ENCODE measurements around the gene IGF2. TPM values are rescaled to one million over a fixed set of nuclear protein-coding genes. Genes with fewer than 3 reads are reported as not detected.
"Not testable (repeated sequence)": the region's sequence is repeated elsewhere in the genome, so short reads cannot be mapped to it uniquely, and the experiment has no call there.

The IGF2 gene
- total RNA-seq, 5 donors from 2014 or later (not counting 1 experiment from before 2014, with no cell fraction given), result 0.30 to 0.98 (median 0.60) TPM; not detected in 1

GRCh38 chr11:2129308-2129698 is 9.9 kb downstream of the IGF2 start:
- POLR2A ChIA-PET, result no interaction called here
- H3K27me3 Mint-ChIP-seq, result peaks cover 20 to 28% of the 10 kb centered on the region in 2 donors
- Histone ChIP-seq H3K27me3 (replicated peaks in 1 of 2; ENCODE audit: control insufficient read depth in 2 of 2, extremely low read depth in 1 of 2, insufficient read depth in 2 of 2, low read length in 1 of 2) (peaks cover 0 to 32% of the 10 kb centered on the region in 2 experiments), H3K4me3 (ENCODE audit: control insufficient read depth in 1 of 2, extremely low read depth in 1 of 2, low read length in 1 of 2) (no peak overlapping the region), H3K9me3 (no peaks in the 10 kb centered on the region), H3K27ac (ENCODE audit: low read length) (no peak overlapping the region), H3K4me1 (ENCODE audit: control insufficient read depth in 1 of 2, extremely low read depth in 1 of 2, insufficient read depth in 2 of 2, low read length in 2 of 2) (no peaks in the 10 kb centered on the region), H3K36me3 (ENCODE audit: control insufficient read depth in 2 of 2, extremely low read depth in 1 of 2, insufficient read depth in 1 of 2, low read length in 1 of 2) (no peaks in the 10 kb centered on the region)
- H3K4me3 Mint-ChIP-seq, result no peak overlapping the region
- WGBS (ENCODE audit: insufficient coverage), result 85% methylated on average over 15 of the region's 17 CpGs
- no peaks in the 10 kb centered on the region for H3K36me3 Mint-ChIP-seq
- ATAC-seq (replicated peaks in 1 of 4) (no peak), DNase-seq (no peak)
- peaks cover 0 to 6% (median 1%) of the 10 kb centered on the region in 3 donors for H3K4me1 Mint-ChIP-seq
- CTCF ChIA-PET, result no interaction called here
- H3K9me3 Mint-ChIP-seq, result no peaks in the 10 kb centered on the region
- H3K27ac Mint-ChIP-seq, result no peak overlapping the region

DNA sequence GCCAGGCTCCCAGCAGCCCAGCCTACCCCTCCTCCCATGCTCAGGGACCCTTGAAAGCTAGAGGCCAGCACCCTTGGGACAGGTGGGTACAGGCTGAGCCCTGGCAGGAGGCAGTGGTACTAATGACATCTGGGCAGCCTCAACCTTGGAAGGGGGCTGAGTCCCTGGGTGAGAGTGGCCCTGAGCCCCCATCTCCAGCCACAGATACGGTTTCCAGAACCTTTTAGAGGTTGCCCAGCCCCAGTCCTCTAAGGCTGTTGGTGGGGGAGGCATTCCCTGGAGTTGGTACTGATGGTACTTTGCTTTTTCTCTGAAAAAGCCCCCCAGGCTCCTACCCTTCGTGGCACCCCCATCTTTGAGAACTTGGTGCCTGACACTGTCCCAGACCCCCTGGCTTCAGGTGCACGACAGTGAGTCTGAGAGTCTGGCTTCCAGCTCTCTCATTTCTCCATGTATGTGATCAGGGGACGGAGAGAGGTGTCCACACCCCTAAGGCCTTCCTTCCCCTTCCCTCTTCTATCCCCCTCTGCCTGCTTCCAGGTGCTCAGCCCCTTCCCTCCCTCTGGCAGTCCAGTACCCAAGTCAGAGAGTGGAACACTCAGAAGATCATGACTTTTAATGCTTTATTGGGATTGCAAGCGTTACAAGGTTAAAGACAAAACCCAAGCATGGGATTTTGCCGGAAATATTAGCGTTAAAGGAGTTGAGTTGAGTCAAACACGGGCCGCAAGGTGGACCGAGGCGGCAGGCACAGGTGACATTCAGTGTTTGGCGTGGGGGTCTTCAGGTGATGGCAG is 10.5 kb downstream of the IGF2 start:
- Mint-ChIP-seq H3K9me3 (no peaks in the 10 kb centered on the region), H3K4me3 (no peak overlapping the region), H3K36me3 (no peaks in the 10 kb centered on the region), H3K27ac (no peak overlapping the region), H3K27me3 (peaks cover 20 to 26% of the 10 kb centered on the region in 2 donors), H3K4me1 (peaks cover 0 to 6% (median 1%) of the 10 kb centered on the region in 3 donors)
- Histone ChIP-seq H3K4me3 (ENCODE audit: control insufficient read depth in 1 of 2, extremely low read depth in 1 of 2, low read length in 1 of 2) (no peak overlapping the region), H3K9me3 (no peaks in the 10 kb centered on the region), H3K36me3 (ENCODE audit: control insufficient read depth in 2 of 2, extremely low read depth in 1 of 2, insufficient read depth in 1 of 2, low read length in 1 of 2) (no peaks in the 10 kb centered on the region), H3K27ac (ENCODE audit: low read length) (no peak overlapping the region), H3K27me3 (replicated peaks in 1 of 2; ENCODE audit: control insufficient read depth in 2 of 2, extremely low read depth in 1 of 2, insufficient read depth in 2 of 2, low read length in 1 of 2) (peaks cover 0 to 28% of the 10 kb centered on the region in 2 experiments), H3K4me1 (ENCODE audit: control insufficient read depth in 1 of 2, extremely low read depth in 1 of 2, insufficient read depth in 2 of 2, low read length in 2 of 2) (no peaks in the 10 kb centered on the region)
- DNase-seq (no peak), ATAC-seq (replicated peaks in 1 of 4) (no peak)
- ChIA-PET POLR2A (no interaction called here), CTCF (no interaction called here)
- 77% methylated on average over 10 of the region's 12 CpGs for WGBS (ENCODE audit: insufficient coverage)

DNA sequence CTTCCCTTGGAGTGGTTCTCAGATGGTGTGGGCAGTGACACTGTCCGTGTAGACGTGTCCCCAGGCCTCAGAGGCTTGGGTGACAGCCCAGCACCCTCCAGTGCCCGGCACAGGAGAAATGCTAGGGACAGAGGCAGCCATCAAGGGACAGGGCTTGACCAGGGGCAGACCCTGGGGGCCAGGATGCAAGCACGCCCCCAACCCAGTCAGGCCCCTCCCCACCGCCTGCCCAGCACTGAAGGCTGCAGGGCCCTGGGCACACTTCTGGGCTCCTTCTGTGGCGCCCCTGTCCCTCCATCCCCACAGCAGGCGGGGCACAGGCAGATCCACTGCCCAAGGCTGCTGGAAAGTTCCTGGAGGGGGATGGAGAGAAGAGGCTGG is 11.1 kb downstream of the IGF2 start:
- no peaks in the 10 kb centered on the region for H3K9me3 Mint-ChIP-seq
- H3K27ac Mint-ChIP-seq, result no peak overlapping the region
- H3K27me3 Mint-ChIP-seq, result peaks cover 20 to 23% of the 10 kb centered on the region in 2 donors
- no peaks in the 10 kb centered on the region for H3K36me3 ChIP-seq (ENCODE audit: control insufficient read depth in 2 of 2, extremely low read depth in 1 of 2, insufficient read depth in 1 of 2, low read length in 1 of 2)
- no peak for DNase-seq
- H3K4me3 ChIP-seq (ENCODE audit: control insufficient read depth in 1 of 2, extremely low read depth in 1 of 2, low read length in 1 of 2), result no peak overlapping the region
- ATAC-seq (replicated peaks in 1 of 4), result no peak
- H3K4me1 Mint-ChIP-seq, result peaks cover 0 to 6% (median under 1%) of the 10 kb centered on the region in 3 donors
- H3K9me3 ChIP-seq, result no peaks in the 10 kb centered on the region
- peaks cover 0 to 28% of the 10 kb centered on the region in 2 experiments for H3K27me3 ChIP-seq (replicated peaks in 1 of 2; ENCODE audit: control insufficient read depth in 2 of 2, extremely low read depth in 1 of 2, insufficient read depth in 2 of 2, low read length in 1 of 2)
- H3K4me3 Mint-ChIP-seq, result no peak overlapping the region
- POLR2A ChIA-PET, result no interaction called here
- no peaks in the 10 kb centered on the region for H3K4me1 ChIP-seq (ENCODE audit: control insufficient read depth in 1 of 2, extremely low read depth in 1 of 2, insufficient read depth in 2 of 2, low read length in 2 of 2)
- H3K36me3 Mint-ChIP-seq, result no peaks in the 10 kb centered on the region
- CTCF ChIA-PET, result no interaction called here
- WGBS (ENCODE audit: insufficient coverage), result 67% methylated on average over 4 of the region's 7 CpGs
- H3K27ac ChIP-seq (ENCODE audit: low read length), result no peak overlapping the region

DNA sequence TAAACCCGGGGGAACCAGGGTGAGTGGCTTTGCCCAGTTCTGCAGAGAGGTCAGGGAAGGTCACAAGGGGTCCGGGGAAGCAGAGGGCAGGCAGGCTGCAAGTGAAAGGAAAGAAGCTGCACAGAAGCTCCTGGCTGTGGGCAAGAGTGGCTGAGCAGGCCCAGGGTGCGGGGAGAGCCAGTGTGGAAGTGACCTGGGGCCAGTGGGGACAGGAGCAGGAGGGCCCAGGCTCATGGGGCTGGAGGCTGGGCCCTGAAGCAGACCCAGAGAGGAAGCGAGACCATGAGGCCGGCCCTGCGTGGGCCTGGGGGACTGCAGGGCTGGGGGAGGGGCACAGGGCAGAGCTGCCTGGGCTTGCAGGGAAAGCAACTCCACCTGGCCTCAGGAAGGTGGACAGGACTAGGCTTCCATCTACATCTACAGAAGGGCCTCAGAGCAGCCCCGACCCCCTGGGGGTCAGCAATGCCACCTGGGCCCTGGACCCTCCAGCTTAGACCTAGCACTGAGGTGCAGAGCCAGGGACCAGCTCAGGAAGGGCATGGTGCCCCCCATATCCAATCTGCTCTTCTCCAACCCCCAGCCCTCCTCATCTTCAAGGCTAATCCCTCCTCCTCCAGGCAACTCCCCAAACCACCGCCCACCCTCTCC is 11.6 kb downstream of the IGF2 start:
- Mint-ChIP-seq H3K27me3 (peaks cover 18 to 20% of the 10 kb centered on the region in 2 donors), H3K36me3 (no peaks in the 10 kb centered on the region), H3K27ac (no peak overlapping the region), H3K4me3 (no peak overlapping the region), H3K4me1 (peaks cover 0 to 6% (median 0%) of the 10 kb centered on the region in 3 donors), H3K9me3 (no peaks in the 10 kb centered on the region)
- ATAC-seq (replicated peaks in 1 of 4) (no peak), DNase-seq (no peak)
- Histone ChIP-seq H3K36me3 (ENCODE audit: control insufficient read depth in 2 of 2, extremely low read depth in 1 of 2, insufficient read depth in 1 of 2, low read length in 1 of 2) (no peaks in the 10 kb centered on the region), H3K9me3 (no peaks in the 10 kb centered on the region), H3K4me3 (ENCODE audit: control insufficient read depth in 1 of 2, extremely low read depth in 1 of 2, low read length in 1 of 2) (no peak overlapping the region), H3K27ac (ENCODE audit: low read length) (no peak overlapping the region), H3K4me1 (ENCODE audit: control insufficient read depth in 1 of 2, extremely low read depth in 1 of 2, insufficient read depth in 2 of 2, low read length in 2 of 2) (no peaks in the 10 kb centered on the region), H3K27me3 (replicated peaks in 1 of 2; ENCODE audit: control insufficient read depth in 2 of 2, extremely low read depth in 1 of 2, insufficient read depth in 2 of 2, low read length in 1 of 2) (peaks cover 0 to 28% of the 10 kb centered on the region in 2 experiments)
- 68% methylated on average over 6 of the region's 8 CpGs for WGBS (ENCODE audit: insufficient coverage)
- ChIA-PET POLR2A (no interaction called here), CTCF (no interaction called here)

- no peaks in the 10 kb centered on the region for H3K36me3 ChIP-seq (ENCODE audit: control insufficient read depth in 2 of 2, extremely low read depth in 1 of 2, insufficient read depth in 1 of 2, low read length in 1 of 2)
- ChIA-PET CTCF (no interaction called here), POLR2A (no interaction called here)
- no peaks in the 10 kb centered on the region for H3K4me1 ChIP-seq (ENCODE audit: control insufficient read depth in 1 of 2, extremely low read depth in 1 of 2, insufficient read depth in 2 of 2, low read length in 2 of 2)
- DNase-seq (no peak), ATAC-seq (replicated peaks in 1 of 4) (no peak)
- 77% methylated on average over 2 of the region's 2 CpGs for WGBS (ENCODE audit: insufficient coverage)
- no peaks in the 10 kb centered on the region for H3K36me3 Mint-ChIP-seq
- no peak overlapping the region for H3K4me3 Mint-ChIP-seq
- H3K4me1 Mint-ChIP-seq, result no peaks in the 10 kb centered on the region
- H3K27ac Mint-ChIP-seq, result no peak overlapping the region
- H3K27me3 ChIP-seq (replicated peaks in 1 of 2; ENCODE audit: control insufficient read depth in 2 of 2, extremely low read depth in 1 of 2, insufficient read depth in 2 of 2, low read length in 1 of 2), result peaks cover 0 to 36% of the 10 kb centered on the region in 2 experiments
- H3K27ac ChIP-seq (ENCODE audit: low read length), result no peak overlapping the region
- H3K9me3 Mint-ChIP-seq, result no peaks in the 10 kb centered on the region
- no peaks in the 10 kb centered on the region for H3K9me3 ChIP-seq
- peaks cover 17 to 21% of the 10 kb centered on the region in 2 donors for H3K27me3 Mint-ChIP-seq
- no peak overlapping the region for H3K4me3 ChIP-seq (ENCODE audit: control insufficient read depth in 1 of 2, extremely low read depth in 1 of 2, low read length in 1 of 2)
Measured at GRCh38 chr11:2126520-2127085, 12.6 kb downstream of the IGF2 start.

DNA sequence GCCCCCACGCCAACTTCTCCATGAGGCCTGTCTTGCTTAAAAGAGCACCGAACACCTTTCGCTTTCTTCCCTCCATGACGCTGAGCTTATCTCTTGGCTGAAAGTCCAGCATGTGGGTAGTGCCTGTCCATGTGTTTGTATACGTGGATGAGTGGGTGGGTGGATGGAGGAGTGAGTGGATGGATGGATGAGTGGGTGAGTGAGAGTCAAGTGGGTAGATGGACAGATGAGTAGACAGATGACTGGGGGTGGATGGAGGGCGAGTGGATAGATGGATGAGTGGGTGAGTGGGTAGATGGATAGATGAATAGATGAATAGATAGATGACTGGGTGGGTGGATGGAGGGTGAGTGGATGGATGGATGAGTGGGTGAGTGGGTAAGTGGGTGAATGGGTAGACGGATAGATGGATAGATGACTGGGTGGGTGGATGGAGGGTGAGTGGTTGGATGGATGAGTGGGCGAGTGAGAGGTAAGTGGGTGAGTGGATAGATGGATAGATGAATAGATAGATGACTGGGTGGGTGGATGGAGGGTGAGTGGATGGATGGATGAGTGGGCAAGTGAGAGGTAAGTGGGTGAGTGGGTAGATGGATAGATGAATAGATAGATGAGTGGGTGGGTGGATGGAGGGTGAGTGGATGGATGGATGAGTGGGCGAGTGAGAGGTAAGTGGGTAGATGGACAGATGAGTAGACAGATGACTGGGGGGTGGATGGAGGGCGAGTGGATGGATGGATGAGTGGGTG is 14.3 kb downstream of the IGF2 start:
- H3K9me3 ChIP-seq; H3K36me3 ChIP-seq (ENCODE audit: control insufficient read depth in 2 of 2, extremely low read depth in 1 of 2, insufficient read depth in 1 of 2, low read length in 1 of 2); ATAC-seq (replicated peaks in 1 of 4); DNase-seq; CTCF ChIA-PET; H3K4me3 ChIP-seq (ENCODE audit: control insufficient read depth in 1 of 2, extremely low read depth in 1 of 2, low read length in 1 of 2); POLR2A ChIA-PET; H3K9me3 Mint-ChIP-seq; H3K4me3 Mint-ChIP-seq; H3K27ac ChIP-seq (ENCODE audit: low read length); H3K4me1 Mint-ChIP-seq; H3K36me3 Mint-ChIP-seq; H3K4me1 ChIP-seq (ENCODE audit: control insufficient read depth in 1 of 2, extremely low read depth in 1 of 2, insufficient read depth in 2 of 2, low read length in 2 of 2); H3K27ac Mint-ChIP-seq: not testable (repeated sequence)
- peaks cover 16 to 23% of the 10 kb centered on the region in 2 donors for H3K27me3 Mint-ChIP-seq
- H3K27me3 ChIP-seq (replicated peaks in 1 of 2; ENCODE audit: control insufficient read depth in 2 of 2, extremely low read depth in 1 of 2, insufficient read depth in 2 of 2, low read length in 1 of 2), result peaks cover 0 to 53% of the 10 kb centered on the region in 2 experiments
- WGBS (ENCODE audit: insufficient coverage), result 88% methylated on average over 8 of the region's 10 CpGs

All from T-cell (primary cell).